HG03175 (cell line): ENCODE data around the gene POLD4.
"Not testable (repeated sequence)": the region's sequence is repeated elsewhere in the genome, so short reads cannot be mapped to it uniquely, and the experiment has no call there.

Experiments used
- ATAC-seq: cut with Tn5 transposase; IDR thresholded peaks from one replicate; pipeline ENCODE4 v1.9.1; 2021; ENCODE audit warnings: mild to moderate bottlenecking, moderate library complexity; ENCODE audit not compliant: unreplicated experiment

Gene POLD4

DNA sequence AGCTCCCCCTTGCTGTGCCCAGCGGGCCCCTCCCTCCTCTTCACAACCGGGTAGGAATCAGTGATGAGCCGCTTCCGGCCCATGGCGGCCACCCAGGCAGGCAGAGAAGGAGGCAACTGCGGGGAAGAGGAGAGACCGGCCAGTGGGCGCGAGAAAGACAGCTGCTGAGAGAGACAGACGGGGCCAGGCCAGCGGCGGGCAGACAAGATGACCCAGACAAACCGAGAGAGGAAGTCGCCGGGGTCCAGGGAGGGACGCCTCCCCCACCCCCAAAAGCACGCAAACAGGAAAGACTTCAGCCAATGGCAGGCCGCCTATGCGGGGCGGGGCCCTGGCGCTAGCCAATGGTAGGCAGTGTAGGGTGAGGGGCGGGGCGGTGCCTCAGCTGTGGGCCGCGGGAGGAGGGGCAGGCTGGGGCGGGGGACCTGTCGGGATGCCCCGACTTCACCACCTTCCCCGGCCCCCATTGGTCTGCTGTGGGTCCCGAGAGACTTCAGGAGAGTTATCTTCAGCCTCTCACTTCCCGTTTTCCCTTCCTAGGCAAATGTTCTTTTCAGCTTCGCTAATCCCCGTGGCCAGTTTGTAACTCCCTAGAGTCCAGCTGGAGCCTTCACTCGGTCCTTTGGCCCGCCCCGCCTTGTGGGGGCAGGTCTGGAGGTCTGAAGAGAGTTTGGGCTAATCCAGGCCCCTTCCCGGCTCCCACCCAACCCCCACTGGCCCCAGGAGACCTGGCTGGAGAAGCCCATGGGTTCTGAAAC, at the start of gene POLD4:
TSS of gene POLD4 (minus strand) at position 230 of the 758 bp plus-strand sequence. CDS start at position 83, 147 bp downstream.
- ATAC-seq, result peak; percentile 71

DNA sequence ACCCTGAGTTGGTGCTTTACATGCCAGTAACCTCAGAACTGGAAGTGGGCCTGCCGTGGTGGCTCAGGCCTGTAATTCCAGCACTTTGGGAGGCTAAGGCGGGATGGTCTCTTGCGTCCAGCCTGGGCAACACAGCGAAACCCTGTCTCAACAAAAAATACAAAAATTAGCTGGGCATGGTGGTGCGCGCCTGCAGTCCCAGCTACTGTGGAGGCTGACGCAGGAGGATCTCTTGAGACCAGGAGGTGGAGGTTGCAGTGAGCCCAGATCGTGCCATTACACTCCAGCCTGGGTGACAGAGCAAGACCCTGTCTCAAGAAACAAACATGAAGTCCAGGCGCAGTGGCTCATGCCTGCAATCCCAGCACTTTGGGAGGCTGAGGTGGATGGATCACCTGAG, 49.7 kb upstream of the POLD4 start:
- not testable (repeated sequence) for ATAC-seq

- ATAC-seq, result not testable (repeated sequence)
These were observed 49.0 kb upstream of the POLD4 start for GRCh38 chr11:67402192-67402839.

- peak; percentile 72 for ATAC-seq
These were observed 48.3 kb upstream of the POLD4 start, which contains the start of gene PPP1CA for GRCh38 chr11:67401495-67402191. Gene PPP1CA, minus strand, starts transcription at chr11:67401858. Its CDS starts 76 bp downstream, at chr11:67401782.

- peak; percentile 18 for ATAC-seq
These were observed 47.7 kb upstream of the POLD4 start for GRCh38 chr11:67400942-67401494.

- no peak for ATAC-seq
These were observed 47.0 kb upstream of the POLD4 start for GRCh38 chr11:67400251-67400941.

- ATAC-seq, result no peak
These were observed 45.6 kb upstream of the POLD4 start for GRCh38 chr11:67398661-67399563.

DNA sequence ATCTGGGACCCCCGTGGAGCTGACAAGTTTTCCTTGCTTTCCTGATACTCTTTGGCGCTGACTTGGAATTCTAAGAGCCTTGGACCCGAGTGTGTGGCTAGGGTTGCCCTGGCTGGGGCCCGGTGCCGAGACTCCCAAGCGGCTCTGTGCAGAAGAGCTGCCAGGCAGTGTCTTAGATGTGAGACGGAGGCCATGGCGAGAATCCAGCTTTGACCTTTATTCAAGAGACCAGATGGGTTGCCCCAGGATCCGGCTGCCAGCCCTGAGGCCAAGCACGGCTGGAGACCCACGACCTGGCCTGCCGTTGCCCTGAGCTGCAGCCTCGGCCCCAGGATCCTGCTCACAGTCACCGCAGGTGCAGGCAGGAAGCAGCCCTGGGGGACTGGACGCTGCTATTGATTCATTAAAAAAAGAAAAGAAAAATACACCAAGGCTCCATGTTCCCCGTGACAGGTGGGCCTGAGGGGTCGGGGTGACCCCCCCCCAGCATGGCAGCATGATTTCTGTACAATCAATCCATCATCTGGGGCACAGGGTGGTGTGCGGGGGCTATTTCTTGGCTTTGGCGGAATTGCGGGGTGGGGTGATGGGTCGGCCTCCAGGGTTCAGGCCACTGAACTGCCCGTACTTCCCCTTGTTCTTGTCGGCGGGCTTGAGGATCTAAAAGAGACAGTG, 44.8 kb upstream of the POLD4 start:
- no peak for ATAC-seq

DNA sequence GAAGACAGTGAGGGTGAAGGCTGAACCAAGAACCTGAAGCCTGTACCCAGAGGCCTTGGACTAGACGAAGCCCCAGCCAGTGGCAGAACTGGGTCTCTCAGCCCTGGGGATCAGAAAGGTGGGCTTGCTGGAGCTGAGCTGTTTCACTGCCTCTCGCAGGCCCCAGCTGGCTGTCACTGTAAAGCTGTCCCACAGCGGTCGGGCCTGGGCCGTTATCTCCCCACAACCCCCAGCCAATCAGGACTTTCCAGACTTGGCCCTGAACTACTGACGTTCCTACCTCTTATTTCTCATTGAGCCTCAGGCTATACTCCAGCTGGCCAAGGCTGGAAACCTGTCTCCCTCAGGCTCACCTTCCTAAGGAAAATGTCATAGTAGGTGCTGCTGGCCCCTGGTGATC, 44.2 kb upstream of the POLD4 start:
- ATAC-seq, result no peak

GRCh38 chr11:67396587-67397389, 43.4 kb upstream of the POLD4 start:
- no peak for ATAC-seq

- ATAC-seq, result no peak
These were observed 42.9 kb upstream of the POLD4 start for GRCh38 chr11:67396259-67396581.

- no peak for ATAC-seq
These were observed 42.4 kb upstream of the POLD4 start for GRCh38 chr11:67395555-67396258.

- no peak for ATAC-seq
These were observed 40.6 kb upstream of the POLD4 start for GRCh38 chr11:67393990-67394389.

DNA sequence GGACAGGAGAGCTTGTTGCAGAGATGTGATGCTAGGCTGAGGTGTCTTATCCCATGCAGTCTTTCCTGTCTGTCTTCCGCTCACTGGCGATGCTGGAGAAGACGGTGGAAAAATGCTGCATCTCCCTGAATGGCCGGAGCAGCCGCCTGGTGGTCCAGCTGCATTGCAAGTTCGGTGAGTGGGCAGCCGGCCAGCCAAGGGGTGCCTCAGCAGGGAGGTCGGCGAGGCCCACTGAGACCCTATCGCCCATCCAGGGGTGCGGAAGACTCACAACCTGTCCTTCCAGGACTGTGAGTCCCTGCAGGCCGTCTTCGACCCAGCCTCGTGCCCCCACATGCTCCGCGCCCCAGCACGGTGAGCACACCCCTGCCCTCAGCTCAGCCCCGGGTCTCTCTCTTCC, 40.1 kb upstream of the POLD4 start:
- no peak for ATAC-seq

DNA sequence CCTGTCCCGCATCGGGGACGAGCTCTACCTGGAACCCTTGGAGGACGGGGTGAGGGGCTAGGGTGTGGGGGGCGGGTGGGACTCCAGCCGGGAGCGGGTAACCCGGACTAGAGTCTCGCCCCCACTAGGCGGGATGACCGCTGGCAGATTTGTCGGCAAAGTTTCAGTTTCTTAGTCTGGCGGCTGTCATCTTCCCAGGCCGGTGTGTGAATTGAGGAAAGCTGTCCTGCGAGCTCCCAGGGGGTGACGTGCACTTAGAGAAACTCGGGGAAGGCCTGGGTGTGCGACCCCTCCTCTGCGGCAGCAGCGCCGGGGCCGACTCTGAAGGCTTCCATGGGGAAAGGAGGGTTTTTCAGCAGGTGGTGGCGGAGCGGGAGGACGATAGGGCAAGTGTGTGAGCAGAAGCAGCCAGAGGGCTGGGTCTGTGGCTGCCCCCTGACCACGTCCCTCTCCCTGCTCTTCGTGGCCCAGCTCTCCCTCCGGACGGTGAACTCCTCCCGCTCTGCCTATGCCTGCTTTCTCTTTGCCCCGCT, 38.9 kb upstream of the POLD4 start:
- no peak for ATAC-seq

DNA sequence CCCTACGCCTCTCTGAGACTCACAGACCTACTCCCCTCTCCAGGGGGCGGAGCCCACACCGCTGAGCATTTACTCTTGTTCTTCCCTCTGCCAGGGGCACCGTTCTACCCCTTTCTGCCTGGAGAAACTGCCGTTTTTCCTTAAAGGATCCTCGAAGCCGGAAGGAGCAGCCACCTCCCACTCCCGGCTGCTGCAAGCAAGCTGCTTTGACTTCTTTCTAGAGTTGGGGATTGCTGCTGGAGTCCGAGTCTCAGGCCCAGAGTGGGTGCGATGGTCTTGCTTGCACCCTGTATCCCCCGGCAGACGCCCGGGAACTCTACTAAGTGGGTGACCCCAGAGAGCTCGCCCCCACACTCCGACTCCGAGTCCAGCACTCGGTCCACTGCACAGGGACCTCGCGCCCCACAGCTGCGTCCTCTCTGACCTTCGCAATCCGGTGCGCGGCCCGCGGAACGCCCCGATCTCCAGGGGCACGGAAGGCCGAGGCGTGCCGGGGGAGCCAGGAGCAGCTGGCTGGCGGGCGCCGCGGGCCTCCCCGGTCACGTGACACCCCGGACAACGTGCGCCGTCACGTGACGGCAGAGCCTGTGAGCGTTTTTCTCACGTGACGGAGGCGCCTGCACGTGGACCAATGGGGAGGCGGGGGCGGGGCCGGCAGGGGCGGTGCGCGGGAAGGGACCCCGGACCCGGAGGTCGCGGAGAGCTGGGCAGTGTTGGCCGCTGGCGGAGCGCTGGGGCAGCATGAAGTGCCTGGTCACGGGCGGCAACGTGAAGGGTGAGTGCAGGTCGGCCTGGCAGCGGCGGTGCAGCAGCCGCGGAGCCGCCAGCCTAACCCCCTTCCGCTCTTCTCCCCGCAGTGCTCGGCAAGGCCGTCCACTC, 38.2 kb upstream of the POLD4 start, which contains the start of gene RAD9A:
TSS of gene RAD9A (plus strand) at position 683 of the 879 bp plus-strand sequence. CDS start at position 742, 59 bp downstream.
- peak; percentile 61 for ATAC-seq

DNA sequence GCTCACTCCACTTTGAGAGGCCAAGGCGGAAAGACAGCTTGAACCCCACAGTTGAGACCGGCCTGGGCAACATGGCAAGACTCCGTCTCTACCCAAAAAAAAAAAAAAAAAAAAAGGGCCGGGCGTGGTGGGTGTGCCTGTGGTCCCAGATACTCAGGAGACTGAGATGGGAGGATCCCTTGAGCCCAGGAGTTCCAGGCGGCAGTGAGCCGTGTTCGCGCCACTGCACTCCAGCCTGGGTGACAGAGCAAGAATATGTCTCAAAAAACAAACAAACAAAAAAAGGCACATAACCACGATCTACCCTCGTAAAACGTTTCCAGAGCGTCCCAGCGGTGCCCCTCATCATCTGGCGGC, 37.6 kb upstream of the POLD4 start:
- no peak for ATAC-seq
